Endothelial cell of hepatic sinusoid (primary cell): ENCODE measurements around the gene ZNF462.

Experiments
- in situ Hi-C: cut with HindIII; loops from 2 replicates; pipeline ENCODE4 v1.10.0; 2017; ENCODE audit warnings: low sequenced_read_pairs

Gene ZNF462

DNA sequence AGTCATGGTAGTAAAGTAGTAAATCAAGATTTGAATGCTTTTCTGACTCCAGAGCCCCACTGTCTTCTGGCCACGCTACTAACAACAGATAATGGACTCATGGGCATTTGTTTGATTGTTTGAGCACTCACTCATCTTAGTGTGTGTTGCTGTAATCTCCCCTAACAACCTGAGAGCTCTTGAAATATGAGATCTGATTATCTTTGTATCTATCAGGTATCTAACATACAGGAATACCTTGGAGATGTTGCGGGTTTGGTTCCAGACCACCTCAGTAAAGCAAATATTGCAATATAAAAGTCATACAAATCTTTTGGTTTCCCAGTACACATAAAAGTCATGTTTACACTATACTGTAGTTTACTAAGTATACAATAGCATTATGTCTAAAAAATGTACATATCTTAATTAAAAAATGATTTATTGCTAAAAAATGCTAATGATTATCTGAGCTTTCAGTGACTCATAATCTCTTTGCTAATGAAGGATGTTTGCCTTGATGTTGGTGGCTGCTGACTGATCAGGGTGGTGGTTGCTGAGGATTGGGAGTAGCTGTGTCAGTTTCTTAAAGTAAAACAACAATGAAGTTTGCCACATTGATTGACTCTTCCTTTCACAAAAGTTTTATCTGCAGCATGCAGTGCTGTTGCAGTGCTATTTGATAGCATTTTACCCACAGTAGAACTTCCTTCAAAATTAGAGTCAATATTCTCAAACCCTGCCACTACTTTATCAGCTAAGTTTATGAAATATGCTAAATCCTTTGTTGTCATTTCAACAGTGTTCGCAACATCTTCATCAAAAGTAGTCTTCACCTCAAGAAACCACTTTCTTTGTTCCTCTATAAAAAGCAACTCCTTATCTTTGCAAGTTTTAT is 92.2 kb downstream of the ZNF462 start:
- in situ Hi-C loops = no loop called here

DNA sequence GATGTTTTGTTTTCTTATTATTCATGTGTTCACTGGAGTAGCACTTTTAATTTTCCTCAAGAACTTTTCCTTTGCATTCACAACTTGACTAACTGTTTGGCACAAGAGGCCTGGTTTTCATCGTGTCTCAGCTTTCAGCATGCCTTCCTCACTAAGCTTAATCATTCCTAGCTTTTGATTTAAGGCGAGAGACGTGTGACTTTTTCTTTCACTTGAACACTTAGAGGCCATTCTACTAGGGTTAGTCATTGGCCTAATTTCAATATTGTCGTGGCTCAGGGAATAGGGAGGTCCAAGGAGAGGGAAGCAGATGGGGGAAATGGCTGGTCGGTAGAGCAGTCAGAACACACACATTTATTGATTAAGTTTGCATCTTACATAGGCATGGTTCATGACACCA is 94.0 kb downstream of the ZNF462 start:
- in situ Hi-C loops = no loop called here

DNA sequence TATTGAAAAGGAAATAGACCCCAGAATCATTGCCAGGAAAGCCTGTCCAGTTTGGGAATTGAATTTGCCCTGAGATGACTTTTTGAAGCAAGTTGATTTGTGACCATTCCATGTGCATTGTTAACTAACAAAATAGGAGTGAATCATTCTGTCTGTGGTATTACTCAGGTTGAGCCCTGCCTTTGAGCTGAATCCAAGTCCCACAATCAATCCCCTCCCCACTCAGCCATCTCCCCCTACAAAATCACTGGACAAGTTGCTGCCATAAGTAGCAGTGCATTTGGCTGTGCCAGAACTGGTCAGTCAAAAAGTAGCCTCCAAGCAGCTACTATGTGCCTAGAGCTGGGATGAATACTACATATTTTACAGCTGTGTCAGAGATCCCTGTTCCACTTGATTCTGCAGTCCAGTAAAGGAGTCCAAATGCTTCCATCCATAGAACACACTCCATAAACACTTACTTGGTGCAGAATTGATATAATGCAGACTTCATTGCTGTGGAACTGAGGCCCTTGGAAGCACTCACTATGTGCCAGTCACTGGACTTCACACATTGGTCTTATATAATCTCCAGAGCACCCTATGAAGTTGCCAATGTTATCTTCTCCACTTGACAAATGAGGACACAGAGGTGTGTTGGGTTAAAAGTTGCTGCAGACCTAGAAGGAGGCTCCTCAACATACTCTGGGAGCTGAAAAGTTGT is 96.1 kb downstream of the ZNF462 start:
- in situ Hi-C loops = no loop called here

DNA sequence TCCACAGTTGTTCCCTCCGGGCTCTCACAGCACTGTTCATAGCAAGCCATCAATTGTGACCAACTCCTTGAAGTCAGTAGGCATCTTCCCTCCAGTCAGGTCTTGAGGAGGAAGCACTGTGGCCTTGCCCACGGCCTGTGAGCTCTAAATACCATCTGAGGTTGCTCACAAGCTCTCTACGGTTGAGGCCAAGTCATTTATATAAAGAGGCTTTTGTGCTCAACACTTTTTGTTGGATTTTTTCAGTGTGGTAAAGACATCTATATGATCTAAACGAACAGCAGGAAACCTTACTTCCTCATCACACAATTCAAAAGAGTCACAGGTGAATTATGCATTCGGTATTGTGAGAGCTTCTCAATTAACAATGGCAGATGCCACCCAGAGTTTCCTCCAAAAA is 97.3 kb downstream of the ZNF462 start:
- in situ Hi-C loops = no loop called here

DNA sequence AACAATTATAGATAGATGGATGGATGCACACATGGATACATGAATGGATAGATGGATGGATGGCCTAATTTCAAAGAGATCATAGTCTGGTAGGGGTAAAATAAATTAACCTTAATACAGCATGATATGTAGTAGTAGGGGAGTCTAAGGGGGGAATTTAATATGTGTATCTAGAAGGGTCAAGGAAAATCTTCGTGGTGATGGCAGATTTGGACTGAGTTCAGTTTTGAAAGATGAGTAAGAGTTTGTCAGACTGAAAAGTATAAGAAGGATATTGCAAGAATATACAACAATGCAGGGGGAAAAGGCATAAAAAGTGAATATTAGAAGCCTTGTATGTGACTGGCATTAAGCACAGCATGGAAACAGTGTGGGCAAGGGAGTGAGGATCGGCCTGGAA is 98.7 kb downstream of the ZNF462 start:
- in situ Hi-C loops = no loop called here

DNA sequence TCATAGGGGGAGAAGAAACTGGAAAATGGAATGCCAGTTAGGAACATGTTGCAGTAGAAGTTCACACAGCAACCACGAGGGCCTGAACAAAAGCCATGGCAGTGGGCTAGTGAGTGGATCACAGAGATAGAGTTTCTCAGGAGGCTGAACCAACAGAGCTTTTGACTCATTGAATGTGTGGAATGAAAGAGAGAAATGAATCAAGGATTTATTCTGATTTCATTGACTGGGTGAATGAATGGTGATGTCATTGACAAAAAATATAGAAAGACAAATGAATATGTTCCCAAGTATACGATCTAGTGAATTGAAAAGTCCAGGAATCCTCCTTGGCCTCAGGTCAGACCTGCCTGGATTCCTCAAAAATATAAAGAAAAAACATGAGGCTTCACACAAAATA is 99.2 kb downstream of the ZNF462 start:
- in situ Hi-C loops = no loop called here

DNA sequence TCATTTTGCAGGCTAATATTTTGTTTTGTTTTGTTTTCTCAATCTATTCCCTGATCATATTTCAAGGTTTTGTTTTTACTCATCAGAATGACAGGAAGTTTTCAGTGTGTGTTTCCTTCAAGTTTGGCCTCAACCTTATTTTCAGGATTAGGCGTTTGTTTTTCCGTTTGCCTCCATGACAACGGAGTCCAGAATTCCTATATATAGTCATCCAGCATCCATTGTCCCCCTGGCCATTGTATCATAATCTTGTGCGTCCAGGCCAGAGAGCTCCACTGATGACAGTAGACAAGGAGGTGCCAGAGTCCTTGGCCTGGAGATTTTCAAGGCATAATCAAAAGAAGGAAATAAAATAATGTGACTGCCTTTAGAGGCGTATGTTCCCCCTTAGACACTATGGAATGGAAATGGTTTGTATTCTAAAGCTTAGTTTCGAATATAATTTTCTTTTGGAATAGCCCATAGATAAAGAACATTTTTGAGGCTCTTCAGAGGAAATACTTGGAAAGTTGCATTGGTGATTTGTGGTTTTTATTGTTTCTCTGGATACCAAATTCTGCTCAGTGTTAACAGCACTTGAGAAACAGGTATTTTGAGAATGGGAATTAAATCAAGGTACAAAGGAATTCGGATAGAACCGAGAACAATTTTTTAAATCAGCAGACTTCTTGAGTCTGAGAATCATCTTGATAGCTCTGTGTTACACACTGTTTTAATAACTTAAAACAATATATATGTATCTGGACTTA is 99.8 kb downstream of the ZNF462 start:
- in situ Hi-C loops = no loop called here

DNA sequence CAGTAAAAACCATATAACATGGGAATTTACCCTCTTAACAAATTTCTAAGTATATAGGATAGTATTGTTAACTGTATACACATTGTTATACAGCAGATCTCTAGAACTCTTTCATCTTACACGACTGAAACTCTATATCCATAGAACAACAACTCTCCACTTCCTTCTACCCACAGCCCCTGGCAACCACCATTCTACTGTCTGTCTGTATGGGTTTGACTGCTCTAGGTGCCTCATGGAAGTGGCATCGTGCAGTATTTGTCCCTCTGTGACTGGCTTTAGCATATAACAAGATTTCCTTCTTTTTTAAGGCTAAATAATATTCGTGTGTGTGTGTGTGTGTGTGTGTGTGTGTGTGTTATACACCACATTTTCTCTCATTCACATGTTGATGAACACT is 100.7 kb downstream of the ZNF462 start:
- in situ Hi-C loops = no loop called here

DNA sequence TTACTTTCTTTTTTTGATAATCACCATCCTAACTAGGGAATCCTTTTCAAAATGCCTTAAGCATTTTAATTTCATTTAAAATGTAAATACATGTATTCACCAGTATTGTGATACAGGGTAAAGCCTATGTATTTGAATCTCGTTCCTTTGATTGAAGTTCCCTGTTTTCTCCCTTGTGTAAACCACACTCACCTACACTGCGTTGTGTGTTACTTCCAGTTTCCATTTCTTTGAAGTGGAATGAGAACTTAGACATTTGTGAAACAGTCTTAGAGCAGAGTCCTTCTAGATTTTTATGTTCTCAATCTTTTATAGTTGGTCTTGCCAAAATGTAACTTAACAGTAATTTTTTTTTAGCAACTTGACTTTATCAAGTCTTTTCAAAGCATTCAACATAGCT is 101.4 kb downstream of the ZNF462 start:
- in situ Hi-C loops = no loop called here

DNA sequence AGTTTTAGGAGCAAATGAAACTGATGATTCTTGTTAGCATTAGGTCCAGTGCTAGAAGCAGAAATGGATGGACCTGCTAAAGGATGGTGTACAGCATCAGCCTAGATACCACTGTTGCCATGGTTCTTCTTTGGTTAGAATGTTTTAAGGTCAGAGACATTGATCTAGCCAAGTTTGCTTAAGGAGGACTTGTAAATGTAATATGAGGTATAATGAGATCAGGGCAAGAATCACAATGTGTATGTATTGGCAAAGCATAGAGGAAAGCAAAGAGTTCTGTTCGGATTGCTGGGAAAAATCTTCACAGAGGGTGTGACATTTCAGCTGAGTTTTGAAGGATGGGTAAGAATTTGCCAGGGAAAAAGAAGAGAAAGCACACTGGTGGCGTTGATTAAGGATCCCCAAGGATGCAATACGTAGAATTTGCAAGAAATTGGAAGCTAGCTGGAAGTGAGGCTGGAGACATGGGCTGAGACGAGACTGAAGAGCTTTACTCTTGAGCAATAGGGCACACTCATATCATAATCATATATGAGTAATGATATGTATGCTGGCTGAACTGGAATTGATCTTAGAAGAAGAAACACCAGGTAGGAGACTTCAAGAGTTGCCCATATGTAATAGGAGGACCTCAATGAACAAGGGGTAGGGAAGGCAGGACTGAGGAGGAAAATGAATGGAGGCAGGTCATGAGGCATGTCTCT is 102.0 kb downstream of the ZNF462 start:
- in situ Hi-C loops = no loop called here

DNA sequence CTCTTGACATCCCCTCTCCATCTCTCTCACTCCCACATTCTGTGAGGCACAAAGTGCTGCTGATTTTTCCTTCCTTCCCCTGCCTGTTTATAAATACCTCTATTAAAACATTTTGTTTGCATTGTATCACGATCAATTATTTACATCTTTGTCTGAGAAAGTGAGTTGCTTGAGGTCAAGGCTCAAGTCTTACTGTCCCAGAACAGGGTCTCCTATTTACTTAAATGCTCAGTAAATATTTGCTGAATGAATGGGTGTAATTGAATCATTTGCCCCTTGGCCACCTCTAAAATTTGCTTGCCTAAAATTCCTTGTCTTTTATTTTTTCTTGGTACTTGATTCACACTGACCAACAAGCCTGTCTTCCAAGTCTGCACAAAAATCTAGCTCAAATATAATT is 103.5 kb downstream of the ZNF462 start:
- in situ Hi-C loops = no loop called here

DNA sequence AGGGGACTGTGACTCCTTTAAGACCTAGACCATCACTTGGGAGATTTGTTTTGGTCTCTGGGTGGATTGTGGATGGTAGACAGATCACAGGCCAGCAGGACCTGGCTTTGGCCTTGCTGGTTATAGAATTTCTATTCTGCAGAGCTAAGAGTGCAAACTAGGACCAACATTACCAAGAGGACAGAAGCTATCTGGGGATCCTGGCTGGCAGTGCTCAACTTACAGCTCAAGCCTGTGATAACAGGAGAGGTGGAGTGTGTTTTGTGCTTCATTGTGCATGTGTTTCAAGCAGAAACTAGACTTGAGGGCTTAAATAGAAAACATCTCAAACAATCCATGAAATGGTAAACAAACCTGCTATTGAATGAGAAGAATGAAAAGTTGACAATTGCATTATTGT is 106.7 kb downstream of the ZNF462 start:
- in situ Hi-C loops = no loop called here

DNA sequence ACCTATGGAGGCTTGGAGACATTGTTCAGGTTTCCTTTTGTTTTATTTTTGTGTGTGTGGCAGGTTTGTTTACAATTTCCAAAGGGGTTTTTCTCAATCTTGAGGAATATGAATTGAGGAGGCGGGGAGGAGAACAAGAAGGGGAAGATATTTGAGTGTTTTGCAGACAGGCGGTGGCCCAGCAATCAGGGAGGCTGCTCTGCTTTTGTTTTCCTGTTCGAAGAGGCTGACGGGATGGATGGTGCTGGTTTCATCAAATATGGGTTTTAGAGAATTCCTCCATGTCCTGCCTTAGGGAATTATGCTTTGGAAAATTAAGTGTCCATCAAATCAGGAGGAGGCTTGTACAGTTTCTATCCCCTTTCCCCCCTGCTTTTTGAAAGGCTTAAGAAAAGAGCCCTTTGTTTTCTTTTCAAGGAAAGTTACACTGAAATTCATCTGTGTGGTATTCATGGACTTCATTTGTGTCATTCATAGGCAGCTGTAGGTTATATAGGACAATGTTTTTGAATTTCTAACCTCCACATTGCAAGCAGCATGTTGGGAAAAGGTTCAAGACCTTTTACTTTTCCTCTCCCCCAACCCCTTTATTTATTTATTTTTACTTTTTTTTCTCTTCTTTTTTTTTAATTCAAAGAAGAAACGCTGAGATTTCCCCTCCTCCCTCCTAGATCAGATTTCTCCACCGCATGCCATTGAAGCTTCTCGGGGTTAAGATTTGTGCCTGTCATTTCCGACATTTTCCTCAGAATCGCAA is 107.4 kb downstream of the ZNF462 start:
- in situ Hi-C loops = no loop called here

DNA sequence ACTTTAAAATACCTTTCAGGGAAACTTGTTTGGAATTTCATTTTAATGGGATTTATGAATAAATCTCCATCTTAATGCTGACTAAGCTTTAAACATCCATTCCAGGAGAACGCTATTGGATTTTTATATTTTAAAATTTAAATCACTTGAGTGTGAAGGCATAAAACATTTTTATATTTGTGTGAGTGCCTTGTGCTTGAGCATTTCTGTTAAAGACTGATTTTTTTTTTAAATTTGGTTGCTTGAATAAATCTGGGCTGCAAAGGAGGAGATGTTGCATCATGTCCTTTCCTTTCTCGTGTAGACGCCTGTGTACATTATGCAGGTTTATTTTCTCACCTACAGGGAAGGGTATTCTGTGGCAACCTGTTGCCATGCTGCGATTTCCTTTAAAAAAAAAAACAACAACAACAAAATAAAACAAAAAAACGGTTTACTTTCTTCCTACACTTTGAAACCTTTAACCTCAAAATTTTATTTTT is 108.1 kb downstream of the ZNF462 start:
- in situ Hi-C loops = no loop called here

DNA sequence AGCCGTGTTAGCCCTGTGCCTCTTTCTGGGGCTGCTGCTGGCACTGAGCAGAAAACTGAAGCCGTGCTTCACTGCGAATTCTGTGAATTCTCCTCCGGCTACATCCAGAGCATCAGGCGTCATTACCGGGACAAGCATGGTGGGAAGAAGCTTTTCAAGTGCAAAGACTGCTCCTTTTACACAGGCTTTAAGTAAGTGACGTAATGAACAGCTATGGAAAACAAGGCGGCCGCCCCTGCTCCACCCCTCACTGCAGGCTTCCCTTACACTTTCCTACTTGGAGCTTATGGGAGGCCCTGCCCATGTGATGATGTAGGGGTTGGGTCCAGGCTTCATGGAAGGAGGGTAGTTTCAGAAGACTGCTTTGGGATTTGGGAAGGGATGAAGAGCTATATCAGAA is 109.1 kb downstream of the ZNF462 start:
- in situ Hi-C loops = no loop called here

DNA sequence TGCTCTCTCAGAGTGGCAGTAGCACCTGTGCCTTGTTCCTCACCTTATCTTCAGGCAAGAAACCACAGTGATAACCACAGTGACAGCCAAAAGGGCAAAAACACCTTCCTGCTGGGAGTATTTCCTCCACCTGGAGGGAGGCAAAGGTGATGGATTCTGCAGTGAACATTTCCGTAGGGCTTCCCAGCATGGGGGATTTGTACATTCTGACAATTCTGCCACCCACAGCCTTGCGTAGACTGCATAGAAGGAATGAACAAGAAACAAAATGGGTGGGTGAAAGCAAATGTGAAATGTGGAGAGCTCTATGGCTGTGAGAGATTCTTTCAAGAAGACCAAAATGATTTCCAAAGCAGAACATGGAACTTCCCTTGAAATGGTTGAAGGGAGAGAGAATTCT is 111.4 kb downstream of the ZNF462 start:
- in situ Hi-C loops = no loop called here

DNA sequence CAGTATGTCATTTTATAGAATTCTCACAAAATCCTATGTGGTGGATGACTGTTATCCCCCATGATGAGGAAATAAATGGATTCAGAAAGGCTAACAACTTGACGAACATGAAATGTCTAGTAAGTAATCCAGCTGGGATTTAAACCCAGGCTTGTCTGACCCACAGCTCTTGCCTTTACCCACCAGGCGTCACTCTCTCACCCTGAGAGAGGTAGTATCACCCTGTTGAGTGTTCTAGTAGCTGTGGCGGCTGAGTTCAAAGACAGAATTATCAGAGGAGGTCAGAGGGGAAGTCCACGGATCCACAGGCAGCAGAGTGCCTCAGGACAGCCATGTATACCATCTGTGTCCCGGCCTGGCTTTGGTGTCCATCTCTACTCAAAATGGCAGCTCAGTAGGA is 113.8 kb downstream of the ZNF462 start:
- in situ Hi-C loops = no loop called here

DNA sequence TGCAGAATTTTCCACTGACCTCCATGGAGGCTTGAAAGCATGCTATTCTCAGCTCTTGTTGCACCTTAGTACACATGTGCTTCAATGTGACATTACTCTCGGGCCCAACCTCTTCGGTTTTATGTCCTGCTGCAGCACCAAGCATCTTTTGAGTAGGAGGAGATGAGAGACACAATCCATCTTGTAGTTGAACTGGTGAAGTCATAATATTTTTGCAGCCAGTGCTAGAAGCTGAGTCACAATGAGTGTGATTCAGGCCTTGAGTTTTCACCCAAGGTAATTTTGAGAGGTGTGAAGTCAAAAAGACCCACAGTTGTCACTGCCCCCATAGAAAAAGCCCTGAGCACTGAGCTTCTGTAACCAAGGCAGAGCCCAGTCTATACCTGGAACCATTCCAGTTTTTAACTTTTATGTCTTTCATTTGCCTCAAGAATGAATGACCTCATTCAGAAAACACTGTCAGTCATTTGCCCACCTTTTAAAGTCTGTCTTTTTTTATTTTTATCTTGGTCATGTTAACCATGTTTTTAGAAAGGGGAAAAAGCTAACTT is 117.7 kb downstream of the ZNF462 start:
- in situ Hi-C loops = no loop called here

DNA sequence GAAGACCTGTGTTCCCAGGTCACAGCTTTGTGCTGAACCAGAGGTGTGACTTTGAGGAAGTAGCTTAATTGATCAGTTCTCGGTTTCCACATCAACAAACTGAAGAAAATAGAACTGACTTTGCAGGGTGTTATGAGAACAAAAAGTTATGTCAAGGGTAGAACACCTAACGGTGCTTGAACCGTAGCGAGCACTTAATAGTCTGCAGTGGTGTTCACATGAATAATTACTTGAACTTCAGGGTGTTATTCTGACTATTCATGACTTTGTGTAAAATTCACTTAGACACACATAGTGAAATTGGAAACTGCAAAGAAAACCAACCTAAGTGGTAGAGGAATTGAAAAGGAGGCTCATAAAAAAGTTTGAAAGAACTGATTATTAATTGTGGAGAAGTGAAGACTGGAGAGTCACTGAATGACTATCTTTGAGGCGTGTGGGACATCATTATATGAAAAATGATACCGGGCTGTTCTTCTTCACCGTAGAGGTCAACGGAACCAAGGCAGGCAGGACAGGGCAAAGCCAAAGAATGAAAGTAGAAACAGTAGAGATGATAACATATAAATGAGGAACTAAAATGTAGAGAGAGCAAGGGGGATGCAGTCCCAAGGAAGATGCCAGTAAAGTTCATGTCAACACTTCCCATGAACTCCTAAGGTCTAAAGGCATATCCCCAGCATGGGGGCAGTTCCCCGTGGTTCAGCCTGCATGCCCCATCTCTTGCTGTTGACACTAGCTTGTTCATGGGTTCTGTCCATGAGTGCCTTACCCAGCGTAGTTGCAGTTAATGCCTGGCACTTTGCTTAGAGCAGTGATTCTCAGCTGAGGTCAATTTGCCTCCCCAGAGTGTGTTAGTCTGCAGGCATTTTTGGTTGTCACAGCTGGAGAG is 118.7 kb downstream of the ZNF462 start:
- in situ Hi-C loops = no loop called here
